Endodermal cell (in vitro differentiated cells): ENCODE data around the gene TDRD12. TPM values are rescaled to one million over a fixed set of nuclear protein-coding genes. Genes with fewer than 3 reads are reported as not detected.

Experiments used
- DNase-seq: peaks from one replicate; pipeline ENCODE4 v3.0.0-alpha.2; 2017
- H3K27ac ChIP-seq: 2 replicates; pipeline ENCODE4 v1.5.1; 2013; ENCODE audit warnings: mild to moderate bottlenecking, low read depth, low read length, moderate library complexity
- H3K27me3 ChIP-seq: 2 replicates; pipeline ENCODE4 v1.6.1; 2013; ENCODE audit warnings: mild to moderate bottlenecking, low read length, moderate library complexity; ENCODE audit not compliant: insufficient read depth, control insufficient read depth, poor library complexity, severe bottlenecking
- H3K36me3 ChIP-seq: 2 replicates; pipeline ENCODE4 v1.7.0; 2013; ENCODE audit warnings: mild to moderate bottlenecking, low read length, moderate library complexity; ENCODE audit not compliant: control insufficient read depth, insufficient read depth
- H3K4me1 ChIP-seq: one replicate; pipeline ENCODE4 v1.7.0; 2013; ENCODE audit warnings: low read length; ENCODE audit not compliant: control insufficient read depth, insufficient read depth
- H3K4me3 ChIP-seq: 2 replicates; pipeline ENCODE4 v1.5.1; 2013; ENCODE audit warnings: mild to moderate bottlenecking, low read length, moderate library complexity
- H3K9ac ChIP-seq: 2 replicates; pipeline ENCODE4 v1.6.1; 2013; ENCODE audit warnings: mild to moderate bottlenecking, low read length, moderate library complexity; ENCODE audit not compliant: poor library complexity, severe bottlenecking; ENCODE audit errors: extremely low read depth
- H3K9me3 ChIP-seq: 2 replicates; pipeline ENCODE4 v1.6.1; 2013; ENCODE audit warnings: mild to moderate bottlenecking, low read length, moderate library complexity; ENCODE audit not compliant: control insufficient read depth
- H3K27ac Mint-ChIP-seq: 2 replicates; pipeline ENCODE4 v1.8.0; 2020; ENCODE audit warnings: mixed read lengths
- H3K27me3 Mint-ChIP-seq: 2 replicates; pipeline ENCODE4 v1.8.0; 2021; ENCODE audit warnings: mild to moderate bottlenecking, mixed read lengths; ENCODE audit not compliant: insufficient read depth
- H3K36me3 Mint-ChIP-seq: 2 replicates; pipeline ENCODE4 v1.8.0; 2020; ENCODE audit warnings: low read depth, mixed read lengths
- H3K4me1 Mint-ChIP-seq: 2 replicates; pipeline ENCODE4 v1.8.0; 2020; ENCODE audit warnings: mixed read lengths
- H3K4me3 Mint-ChIP-seq: 2 replicates; pipeline ENCODE4 v1.8.0; 2020; ENCODE audit warnings: mild to moderate bottlenecking, moderate library complexity, mixed read lengths
- H3K9me3 Mint-ChIP-seq: 2 replicates; pipeline ENCODE4 v1.8.0; 2020; ENCODE audit warnings: mild to moderate bottlenecking, mixed read lengths
- CTCF ChIP-seq: fragments of 200-600 bp; sonication (generic); conservative IDR thresholded peaks from 2 replicates; pipeline ENCODE4 v1.5.0; 2021; ENCODE audit warnings: antibody characterized with exemption, mild to moderate bottlenecking
- WGBS, 2 experiments: methylation state at CpG; one replicate each; pipeline versions ENCODE4 v1.1.5 to v1.1.7; 2013; ENCODE audit warnings: missing lambda C conversion rate in 2 of 2, mixed read lengths in 1 of 2; ENCODE audit not compliant: insufficient coverage in 1 of 2, insufficient read length in 1 of 2; 5-methylcytosine and 5-hydroxymethylcytosine counted together
- total RNA-seq, 2 donors: library from RNA; stranded (reverse); fragmentation: NEBNext Ultra II Directional in 1 of 2; extraction: Animal tissue kit (Norgen Biotek cat#: 25700) in 1 of 2; gene quantifications; 2 replicates in 1 of 2; 3 replicates in 1 of 2; pipeline ENCODE4 v1.2.1, GENCODE V29; 2021

The TDRD12 gene
- total RNA-seq, 2 donors from 2014 or later = 0.20 to 0.84 TPM

- H3K4me3 ChIP-seq = no peak overlapping the region
- TF ChIP-seq CTCF = no peak
- no peaks in the 10 kb centered on the region for H3K27me3 ChIP-seq
- H3K36me3 ChIP-seq = no peaks in the 10 kb centered on the region
- 60 to 87% methylated on average over 1 to 2 of the region's 4 CpGs for WGBS, 2 experiments
- Mint-ChIP-seq H3K36me3 (no peaks in the 10 kb centered on the region), H3K4me1 (peaks cover 4% of the 10 kb centered on the region), H3K4me3 (no peak overlapping the region), H3K27ac (no peak overlapping the region), H3K27me3 (no peaks in the 10 kb centered on the region), H3K9me3 (no peaks in the 10 kb centered on the region)
- peak; percentile 71 for DNase-seq
- H3K9ac ChIP-seq = no peak overlapping the region
- no peak overlapping the region for H3K27ac ChIP-seq
- H3K4me1 ChIP-seq = no peaks in the 10 kb centered on the region
- no peaks in the 10 kb centered on the region for H3K9me3 ChIP-seq
Observed at GRCh38 chr19:32800754-32801153, 81.2 kb downstream of the TDRD12 start.

- Histone ChIP-seq H3K9me3 (no peaks in the 10 kb centered on the region), H3K36me3 (no peaks in the 10 kb centered on the region), H3K9ac (no peak overlapping the region), H3K27ac (no peak overlapping the region), H3K27me3 (no peaks in the 10 kb centered on the region), H3K4me3 (no peak overlapping the region), H3K4me1 (no peaks in the 10 kb centered on the region)
- DNase-seq = no peak
- no peaks in the 10 kb centered on the region for H3K27me3 Mint-ChIP-seq
- no peaks in the 10 kb centered on the region for H3K36me3 Mint-ChIP-seq
- no peak overlapping the region for H3K27ac Mint-ChIP-seq
- no peak for TF ChIP-seq CTCF
- H3K4me3 Mint-ChIP-seq = no peak overlapping the region
- no peaks in the 10 kb centered on the region for H3K9me3 Mint-ChIP-seq
- H3K4me1 Mint-ChIP-seq = peaks cover 4% of the 10 kb centered on the region
- 83 to 95% methylated on average over 11 to 12 of the region's 12 CpGs for WGBS, 2 experiments
Observed at GRCh38 chr19:32802840-32803239, 83.3 kb downstream of the TDRD12 start.

- no peaks in the 10 kb centered on the region for H3K36me3 ChIP-seq
- no peak for TF ChIP-seq CTCF
- no peaks in the 10 kb centered on the region for H3K9me3 ChIP-seq
- no peaks in the 10 kb centered on the region for H3K4me1 Mint-ChIP-seq
- H3K27me3 Mint-ChIP-seq = no peaks in the 10 kb centered on the region
- H3K36me3 Mint-ChIP-seq = no peaks in the 10 kb centered on the region
- no peak overlapping the region for H3K4me3 ChIP-seq
- WGBS, 2 experiments = 95 to 96% methylated on average over 3 to 4 of the region's 4 CpGs
- no peaks in the 10 kb centered on the region for H3K4me1 ChIP-seq
- H3K27ac ChIP-seq = no peak overlapping the region
- DNase-seq = no peak
- no peaks in the 10 kb centered on the region for H3K27me3 ChIP-seq
- H3K27ac Mint-ChIP-seq = no peak overlapping the region
- no peaks in the 10 kb centered on the region for H3K9me3 Mint-ChIP-seq
- no peak overlapping the region for H3K4me3 Mint-ChIP-seq
- no peak overlapping the region for H3K9ac ChIP-seq
Observed at GRCh38 chr19:32808236-32808635, 88.7 kb downstream of the TDRD12 start.
